ENCODE measurements around the gene MACROH2A2.
"Not testable (repeated sequence)": the region's sequence is repeated elsewhere in the genome, so short reads cannot be mapped to it uniquely, and the experiment has no call there.

MACROH2A2 gene

DNA sequence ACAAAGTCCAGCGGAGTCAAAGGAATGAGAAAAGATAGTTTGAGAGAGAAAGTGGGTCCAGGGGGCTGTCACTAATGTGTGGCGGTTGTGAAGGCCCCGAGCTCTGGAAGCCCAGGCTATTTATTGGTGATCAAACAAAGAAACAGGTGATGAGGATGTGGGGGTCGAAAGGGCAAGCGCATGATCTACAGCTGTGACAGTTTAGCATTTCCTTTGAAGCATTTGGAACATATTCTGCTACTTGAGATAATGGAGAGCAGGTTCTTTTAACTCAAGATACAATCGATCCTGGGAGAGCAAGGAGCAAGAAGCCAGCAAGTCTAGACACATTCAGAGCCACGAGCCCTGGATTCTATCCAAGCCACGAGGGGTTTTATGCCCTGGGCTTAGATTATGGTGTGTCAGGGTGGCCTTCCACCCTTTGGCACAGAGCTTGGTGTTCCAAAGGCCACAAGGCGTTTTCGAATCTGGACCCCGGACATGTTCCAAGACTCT, 48.5 kb downstream of the MACROH2A2 start:
- not testable (repeated sequence) for DNase-seq (ENCODE audit: low read depth, low spot score)

DNA sequence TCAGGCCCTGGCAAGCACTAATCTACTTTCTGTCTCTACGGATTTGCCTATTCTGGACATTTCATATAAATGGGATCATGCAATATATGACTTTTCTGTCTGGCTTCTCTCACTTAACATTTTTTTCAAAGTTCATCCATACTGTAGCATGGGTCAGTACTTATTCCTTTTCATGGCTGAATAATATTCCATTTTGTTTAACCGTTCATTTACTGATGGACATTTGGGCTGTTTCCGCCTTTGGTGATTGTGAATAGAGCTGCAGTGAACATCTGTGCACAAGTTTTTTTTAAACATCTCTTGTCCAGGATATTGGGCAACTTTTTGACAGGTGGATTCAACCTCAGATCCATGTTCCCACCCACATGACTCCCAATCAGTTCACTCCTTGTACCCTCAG, 49.0 kb downstream of the MACROH2A2 start:
- DNase-seq (ENCODE audit: low read depth, low spot score), result no peak

- DNase-seq (ENCODE audit: low read depth, low spot score), result peak; percentile 38
These were observed 54.5 kb downstream of the MACROH2A2 start for GRCh38 chr10:70106958-70107791.

DNA sequence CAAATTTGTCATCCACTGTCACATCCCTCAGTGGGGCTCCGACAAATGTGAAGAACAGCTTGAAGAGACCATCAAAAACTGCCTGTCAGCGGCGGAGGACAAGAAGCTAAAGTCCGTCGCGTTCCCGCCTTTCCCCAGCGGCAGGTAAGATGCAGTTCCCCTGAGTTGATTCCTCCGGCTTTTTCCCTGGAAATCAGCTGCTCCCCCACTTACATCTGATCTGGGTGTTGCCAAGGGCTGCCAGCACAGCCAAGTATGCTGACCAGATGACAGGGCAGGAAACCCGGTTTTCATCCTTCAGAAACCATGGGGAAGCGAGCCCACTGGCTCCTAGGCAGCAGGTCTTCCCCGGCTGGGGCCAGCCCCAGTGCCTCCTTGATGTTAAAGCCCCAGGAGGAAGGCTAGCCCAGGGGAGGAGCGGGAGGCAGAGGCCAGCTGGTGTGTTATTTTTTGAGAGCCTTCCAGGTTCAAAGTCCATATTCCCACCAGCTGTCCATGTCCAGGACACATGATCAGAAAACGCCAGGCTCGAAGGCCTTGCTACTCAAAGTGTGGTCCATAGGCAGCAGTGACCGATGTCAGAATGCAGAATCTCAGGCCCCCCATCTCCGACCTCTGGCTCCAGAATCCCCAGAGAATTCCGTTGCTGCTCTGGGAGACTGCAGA, 56.6 kb downstream of the MACROH2A2 start:
- DNase-seq (ENCODE audit: low read depth, low spot score), result no peak

DNA sequence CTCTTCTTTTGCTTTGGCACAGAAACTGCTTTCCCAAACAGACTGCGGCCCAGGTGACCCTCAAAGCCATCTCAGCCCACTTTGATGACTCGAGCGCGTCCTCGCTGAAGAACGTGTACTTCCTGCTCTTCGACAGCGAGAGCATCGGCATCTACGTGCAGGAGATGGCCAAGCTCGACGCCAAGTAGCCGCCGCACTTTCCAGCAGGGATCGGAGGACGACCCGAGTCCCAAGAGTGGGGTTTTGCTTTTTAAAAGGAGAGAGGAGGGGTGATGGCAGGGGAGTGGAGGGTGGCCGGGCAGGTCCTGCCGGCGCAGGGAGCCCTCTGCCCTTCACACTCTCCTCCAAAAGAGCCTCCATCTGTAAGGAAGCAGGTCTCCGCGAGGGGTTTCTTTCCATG, 58.9 kb downstream of the MACROH2A2 start:
- no peak for DNase-seq (ENCODE audit: low read depth, low spot score)

DNA sequence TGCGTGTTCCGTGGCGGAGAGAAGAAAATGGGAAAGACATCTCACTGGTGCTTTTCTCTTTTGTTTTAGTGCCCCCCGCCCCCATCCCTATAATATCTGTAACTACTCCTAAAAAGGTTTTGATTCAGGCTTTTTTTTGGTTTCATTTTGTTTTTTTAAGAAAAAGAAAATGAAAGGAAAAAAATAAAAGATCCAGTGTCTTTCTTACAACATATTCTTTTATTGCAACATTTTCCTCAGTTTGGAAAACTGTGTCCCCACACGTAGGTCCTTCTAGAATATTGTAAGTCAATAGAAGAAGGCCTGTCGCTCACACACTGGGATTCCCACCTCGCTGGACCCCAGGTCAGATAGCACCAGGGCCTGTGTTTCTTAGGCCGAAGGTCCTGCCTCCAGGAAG, 59.4 kb downstream of the MACROH2A2 start:
- DNase-seq (ENCODE audit: low read depth, low spot score), result no peak

- DNase-seq (ENCODE audit: low read depth, low spot score), result no peak
These were observed 62.3 kb downstream of the MACROH2A2 start for GRCh38 chr10:70114902-70115301.

DNA sequence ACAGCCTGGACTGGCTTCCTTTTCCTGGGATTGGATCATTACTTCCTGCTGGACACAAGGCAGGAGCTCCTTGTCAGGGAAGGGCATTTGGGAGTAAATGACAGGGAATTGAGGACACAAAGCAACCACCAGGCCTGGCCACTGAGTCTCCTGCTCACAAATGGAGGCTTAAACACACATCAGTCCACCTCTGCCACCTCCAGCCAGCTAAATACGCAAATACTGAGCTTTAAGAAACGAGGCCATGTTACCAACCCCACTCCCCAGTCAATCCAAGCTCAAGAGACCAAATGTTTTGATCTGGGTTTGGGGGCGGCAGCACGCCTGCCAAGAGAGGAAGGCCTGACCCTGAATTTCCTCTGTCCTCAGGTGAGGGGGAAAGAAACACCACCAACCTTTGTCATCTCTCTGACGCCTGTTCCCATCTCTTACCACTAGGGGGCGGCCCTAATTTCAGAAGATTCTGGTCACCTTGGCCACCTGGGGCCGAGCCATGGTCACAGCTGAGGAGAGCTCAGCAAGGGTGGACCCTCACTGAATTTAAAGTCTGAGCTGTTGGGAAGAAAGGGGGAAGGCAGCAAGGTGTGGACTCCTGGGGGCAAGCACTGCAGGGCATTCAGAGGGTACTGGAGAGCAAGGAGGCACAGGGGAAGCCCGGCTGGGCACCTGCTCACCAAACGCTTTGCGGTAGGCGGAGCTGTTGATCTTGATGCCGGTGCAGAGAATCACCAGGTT, 63.5 kb downstream of the MACROH2A2 start:
- no peak for DNase-seq (ENCODE audit: low read depth, low spot score)

DNA sequence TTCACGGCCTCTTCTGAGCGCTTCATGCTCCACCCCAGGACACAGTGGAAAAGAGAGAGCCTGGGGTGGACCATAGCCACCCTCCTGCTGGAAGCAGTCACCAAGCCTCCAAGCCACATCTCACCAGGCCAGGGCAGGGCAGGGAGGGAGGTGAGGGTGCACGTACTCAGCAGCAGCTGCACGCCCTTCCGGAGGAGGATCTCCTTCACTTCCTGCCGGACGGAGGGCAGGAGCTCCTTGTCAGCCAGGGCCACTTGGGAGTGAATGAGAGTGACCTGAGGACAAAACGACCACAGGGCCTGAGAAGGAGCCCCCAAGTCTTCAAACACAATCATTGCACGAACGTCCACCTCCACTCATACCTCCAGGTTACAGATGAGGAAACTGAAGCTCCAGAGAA, 65.0 kb downstream of the MACROH2A2 start:
- DNase-seq (ENCODE audit: low read depth, low spot score), result no peak

- no peak for DNase-seq (ENCODE audit: low read depth, low spot score)
These were observed 65.5 kb downstream of the MACROH2A2 start for GRCh38 chr10:70118196-70118595.

GRCh38 chr10:70119197-70119596, 66.6 kb downstream of the MACROH2A2 start:
- no peak for DNase-seq (ENCODE audit: low read depth, low spot score)

DNA sequence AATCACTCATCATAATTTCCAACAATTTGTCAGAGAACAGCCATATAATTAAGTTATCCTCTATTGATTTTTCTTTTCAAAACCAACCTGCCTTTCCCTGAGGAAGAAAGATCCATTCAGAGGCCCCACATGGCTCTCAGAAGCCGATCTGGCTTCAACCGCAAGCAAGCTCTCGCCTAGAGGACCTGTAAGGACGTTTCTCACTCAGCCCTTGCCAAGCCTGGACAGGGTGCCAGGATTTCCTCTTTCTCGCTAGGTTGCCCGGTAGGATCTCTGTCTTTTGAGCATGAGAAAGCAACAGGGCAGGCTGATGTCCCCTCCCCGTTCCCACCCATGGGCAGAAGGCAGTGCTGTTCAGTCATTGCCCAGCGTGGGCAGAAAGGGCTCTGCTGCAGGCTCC, 67.0 kb downstream of the MACROH2A2 start:
- DNase-seq (ENCODE audit: low read depth, low spot score), result no peak

GRCh38 chr10:70120417-70120816, 67.8 kb downstream of the MACROH2A2 start:
- DNase-seq (ENCODE audit: low read depth, low spot score), result no peak

- DNase-seq (ENCODE audit: low read depth, low spot score), result no peak
These were observed 68.8 kb downstream of the MACROH2A2 start for GRCh38 chr10:70121281-70121949.

GRCh38 chr10:70122742-70123141, 70.1 kb downstream of the MACROH2A2 start:
- no peak for DNase-seq (ENCODE audit: low read depth, low spot score)

- not testable (repeated sequence) for DNase-seq (ENCODE audit: low read depth, low spot score)
These were observed 70.5 kb downstream of the MACROH2A2 start for GRCh38 chr10:70123166-70123565.

- no peak for DNase-seq (ENCODE audit: low read depth, low spot score)
These were observed 71.2 kb downstream of the MACROH2A2 start for GRCh38 chr10:70123817-70124216.

- DNase-seq (ENCODE audit: low read depth, low spot score), result no peak
These were observed 71.8 kb downstream of the MACROH2A2 start for GRCh38 chr10:70124415-70124814.

GRCh38 chr10:70124918-70125317, 72.3 kb downstream of the MACROH2A2 start:
- no peak for DNase-seq (ENCODE audit: low read depth, low spot score)

GRCh38 chr10:70125918-70126552, 73.4 kb downstream of the MACROH2A2 start:
- no peak for DNase-seq (ENCODE audit: low read depth, low spot score)

DNA sequence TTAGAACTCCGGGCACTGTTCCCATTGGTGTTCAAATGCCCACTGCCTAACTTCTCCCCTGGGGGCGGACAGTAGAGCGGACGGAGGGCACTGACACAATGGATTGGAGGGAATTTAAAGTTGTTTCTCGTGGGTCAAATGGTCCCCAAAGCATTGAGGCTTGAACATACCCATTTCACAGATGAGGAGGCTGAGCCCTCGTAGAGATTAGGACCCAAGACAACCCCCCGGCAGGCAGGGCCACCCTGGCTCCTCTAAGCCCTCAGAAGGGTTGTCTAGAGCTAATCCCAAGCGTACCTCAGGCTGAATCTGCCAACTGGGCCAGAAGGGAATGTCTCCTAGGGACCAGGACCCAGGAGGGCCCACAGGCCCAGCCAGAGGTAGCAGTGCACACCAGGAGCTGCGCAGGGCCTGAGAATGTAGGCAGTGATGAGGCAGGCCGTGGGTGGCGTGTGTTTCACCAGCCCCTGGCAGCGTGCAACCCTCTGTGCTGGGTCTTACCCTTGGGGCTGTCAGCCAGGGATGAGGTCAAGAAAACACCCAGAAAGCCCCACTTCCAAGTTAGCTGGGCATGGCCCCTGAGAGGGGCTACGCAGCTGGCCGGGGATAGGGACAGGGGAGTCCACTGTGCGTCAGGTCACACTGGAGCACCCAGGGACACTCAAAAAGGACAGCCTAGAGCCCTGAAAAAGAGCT, 74.2 kb downstream of the MACROH2A2 start:
- no peak for DNase-seq (ENCODE audit: low read depth, low spot score)

Data from iPS DF 19.7 (cell line).